WI38 (cell line): Measurements from ENCODE around the gene IMPACT.

ENCODE experiments used
- H3K4me3 ChIP-seq: 2 replicates; pipeline ENCODE4 v1.5.1; 2011; ENCODE audit warnings: low read depth, mild to moderate bottlenecking, control low read depth, low read length
- CTCF ChIP-seq: IDR thresholded peaks from 2 replicates; pipeline ENCODE4 v1.5.1; 2012; ENCODE audit warnings: low read depth, mild to moderate bottlenecking, control low read depth, low read length

The IMPACT gene

GRCh38 chr18:24502667-24503523 lies 76.4 kb downstream of the IMPACT start:
- TF ChIP-seq CTCF, result no peak
- no peak overlapping the region for H3K4me3 ChIP-seq
